ENCODE data around the gene GCLM. TPM values are rescaled to one million over a fixed set of nuclear protein-coding genes. Genes with fewer than 3 reads are reported as not detected.

The GCLM gene
- polyA plus RNA-seq, 3 donors = 1.2 to 4.4 (median 3.2) TPM

DNA sequence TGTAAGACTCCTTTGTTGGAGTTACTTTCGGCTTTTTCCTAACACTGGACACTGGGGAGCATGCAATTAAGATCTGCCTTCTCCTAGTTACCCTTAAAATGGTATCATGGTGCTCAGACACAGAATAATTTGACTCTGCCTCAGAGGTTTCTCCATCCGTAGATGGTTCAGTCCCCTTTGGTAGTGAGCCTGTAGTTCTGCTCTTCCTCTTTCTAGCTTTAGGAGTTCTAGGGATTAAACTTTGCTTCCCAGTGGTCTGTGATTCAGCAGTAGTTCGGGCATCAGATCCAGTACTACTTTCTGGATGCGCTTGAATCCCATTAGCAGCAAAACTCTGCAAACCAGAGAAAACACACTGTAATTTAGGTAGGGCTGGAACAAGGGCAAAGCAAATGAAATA lies 31.7 kb downstream of the GCLM start:
- Mint-ChIP-seq H3K4me1 (peaks cover 29% of the 10 kb centered on the region), H3K27ac (peak overlapping the region in 6 of 7 donors; percentile 22 to 98 (median 98)), H3K4me3 (peak overlapping the region in 1 of 2 donors; percentile 4), H3K9me3 (no peaks in the 10 kb centered on the region), H3K36me3 (peaks cover 40 to 45% of the 10 kb centered on the region in 2 donors), H3K27me3 (ENCODE audit: low read depth in 3 of 3) (peaks cover 0 to 2% (median 0%) of the 10 kb centered on the region in 3 donors)
- TF ChIP-seq, protein P1, sequence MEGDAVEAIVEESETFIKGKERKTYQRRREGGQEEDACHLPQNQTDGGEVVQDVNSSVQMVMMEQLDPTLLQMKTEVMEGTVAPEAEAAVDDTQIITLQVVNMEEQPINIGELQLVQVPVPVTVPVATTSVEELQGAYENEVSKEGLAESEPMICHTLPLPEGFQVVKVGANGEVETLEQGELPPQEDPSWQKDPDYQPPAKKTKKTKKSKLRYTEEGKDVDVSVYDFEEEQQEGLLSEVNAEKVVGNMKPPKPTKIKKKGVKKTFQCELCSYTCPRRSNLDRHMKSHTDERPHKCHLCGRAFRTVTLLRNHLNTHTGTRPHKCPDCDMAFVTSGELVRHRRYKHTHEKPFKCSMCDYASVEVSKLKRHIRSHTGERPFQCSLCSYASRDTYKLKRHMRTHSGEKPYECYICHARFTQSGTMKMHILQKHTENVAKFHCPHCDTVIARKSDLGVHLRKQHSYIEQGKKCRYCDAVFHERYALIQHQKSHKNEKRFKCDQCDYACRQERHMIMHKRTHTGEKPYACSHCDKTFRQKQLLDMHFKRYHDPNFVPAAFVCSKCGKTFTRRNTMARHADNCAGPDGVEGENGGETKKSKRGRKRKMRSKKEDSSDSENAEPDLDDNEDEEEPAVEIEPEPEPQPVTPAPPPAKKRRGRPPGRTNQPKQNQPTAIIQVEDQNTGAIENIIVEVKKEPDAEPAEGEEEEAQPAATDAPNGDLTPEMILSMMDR (IDR thresholded peaks at IDR 0.05) = no peak
- H2AFZ ChIP-seq (ENCODE audit: insufficient read depth, low read depth, low read length, poor library complexity, severe bottlenecking) = no peak overlapping the region
- H3K36me3 ChIP-seq (replicated peaks in 1 of 2; ENCODE audit: control insufficient read depth in 1 of 2, insufficient read depth in 2 of 2, low read length in 2 of 2) = peaks cover 36 to 52% of the 10 kb centered on the region in 2 donors
- peaks cover 35% of the 10 kb centered on the region for H4K20me1 ChIP-seq (ENCODE audit: insufficient read depth, low read length)
- no peaks in the 10 kb centered on the region for H3K27me3 ChIP-seq (ENCODE audit: control insufficient read depth in 2 of 2, insufficient read depth in 2 of 2, low read length in 2 of 2)
- peak overlapping the region; percentile 10 to 100 for H3K27ac ChIP-seq (ENCODE audit: low read depth in 1 of 2, low read length in 2 of 2)
- intact Hi-C loops (cut with micrococcal nuclease) = loop anchor here in 1 of 2 donors (10.0 kb wide), 1 partner anchor 533 kb away; the partner anchor contains the start of gene DR1
- H3K4me2 ChIP-seq (replicated peaks; ENCODE audit: extremely low read depth, low read length, poor library complexity, severe bottlenecking) = peak overlapping the region; percentile 82
- no peak for DNase-seq
- H3K9me3 ChIP-seq (replicated peaks in 1 of 2; ENCODE audit: control insufficient read depth in 1 of 2, insufficient read depth in 1 of 2, low read length in 2 of 2) = no peaks in the 10 kb centered on the region
- peaks cover 25 to 34% of the 10 kb centered on the region in 2 donors for H3K4me1 ChIP-seq (ENCODE audit: control insufficient read depth in 1 of 2, insufficient read depth in 2 of 2, low read length in 2 of 2)
- no peak overlapping the region for H3K4me3 ChIP-seq (replicated peaks in 1 of 3; ENCODE audit: low read depth in 2 of 3, low read length in 3 of 3)
- WGBS (ENCODE audit: insufficient coverage) = 94% methylated on average over 3 of the region's 4 CpGs
- H3K79me2 ChIP-seq (ENCODE audit: insufficient read depth, low read length) = peaks cover 31% of the 10 kb centered on the region
- H3K9ac ChIP-seq (ENCODE audit: insufficient read depth, low read length, poor library complexity, severe bottlenecking) = no peak overlapping the region

DNA sequence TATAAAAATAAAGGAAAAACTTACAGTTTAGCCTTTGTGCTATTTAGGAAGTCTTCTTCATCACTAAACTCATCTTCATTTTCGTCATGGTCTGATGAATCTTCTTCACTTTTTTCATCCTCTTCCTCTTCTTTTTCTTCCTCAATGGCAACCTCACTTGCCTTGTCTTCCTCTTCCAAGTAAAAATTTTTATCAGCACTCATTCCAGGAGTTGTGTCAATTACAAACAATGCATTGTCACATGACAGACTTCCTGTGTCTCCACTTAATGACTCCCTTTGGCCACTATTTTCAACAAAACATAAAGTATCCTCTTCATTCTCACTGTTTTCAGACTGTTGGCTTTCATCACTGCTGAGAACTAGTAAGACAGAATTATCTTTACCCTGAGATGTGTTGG lies 33.0 kb downstream of the GCLM start:
- no peaks in the 10 kb centered on the region for H3K9me3 ChIP-seq (replicated peaks in 1 of 2; ENCODE audit: control insufficient read depth in 1 of 2, insufficient read depth in 1 of 2, low read length in 2 of 2)
- H3K79me2 ChIP-seq (ENCODE audit: insufficient read depth, low read length) = peaks cover 31% of the 10 kb centered on the region
- Mint-ChIP-seq H3K36me3 (peaks cover 53 to 57% of the 10 kb centered on the region in 2 donors), H3K27me3 (ENCODE audit: low read depth in 3 of 3) (peaks cover 0 to 2% (median 0%) of the 10 kb centered on the region in 3 donors), H3K9me3 (no peaks in the 10 kb centered on the region), H3K4me1 (peaks cover 29% of the 10 kb centered on the region), H3K4me3 (peak overlapping the region in 1 of 2 donors; percentile 62), H3K27ac (peak overlapping the region; percentile 20 to 98 (median 97))
- peak overlapping the region in 1 of 2 donors; percentile 100 for H3K27ac ChIP-seq (ENCODE audit: low read depth in 1 of 2, low read length in 2 of 2)
- H3K4me2 ChIP-seq (replicated peaks; ENCODE audit: extremely low read depth, low read length, poor library complexity, severe bottlenecking) = no peak overlapping the region
- peaks cover 25 to 34% of the 10 kb centered on the region in 2 donors for H3K4me1 ChIP-seq (ENCODE audit: control insufficient read depth in 1 of 2, insufficient read depth in 2 of 2, low read length in 2 of 2)
- DNase-seq = peak in 2 of 3 donors; percentile 42 to 64
- peaks cover 35% of the 10 kb centered on the region for H4K20me1 ChIP-seq (ENCODE audit: insufficient read depth, low read length)
- no peak overlapping the region for H2AFZ ChIP-seq (ENCODE audit: insufficient read depth, low read depth, low read length, poor library complexity, severe bottlenecking)
- intact Hi-C loops (cut with micrococcal nuclease) = loop anchor here in 1 of 2 donors (10.0 kb wide), 1 partner anchor 531 kb away; the partner anchor contains the start of gene DR1
- WGBS (ENCODE audit: insufficient coverage) = 23% methylated on average over 1 of the region's 1 CpG
- H3K4me3 ChIP-seq (replicated peaks in 1 of 3; ENCODE audit: low read depth in 2 of 3, low read length in 3 of 3) = no peak overlapping the region
- H3K36me3 ChIP-seq (replicated peaks in 1 of 2; ENCODE audit: control insufficient read depth in 1 of 2, insufficient read depth in 2 of 2, low read length in 2 of 2) = peaks cover 49 to 65% of the 10 kb centered on the region in 2 donors
- H3K27me3 ChIP-seq (ENCODE audit: control insufficient read depth in 2 of 2, insufficient read depth in 2 of 2, low read length in 2 of 2) = no peaks in the 10 kb centered on the region
- TF ChIP-seq, protein P1 (IDR thresholded peaks at IDR 0.05) = no peak
- H3K9ac ChIP-seq (ENCODE audit: insufficient read depth, low read length, poor library complexity, severe bottlenecking) = no peak overlapping the region

Data from CD14-positive monocyte (primary cell).